ENCODE data around the gene ST3GAL2.
"Not testable (repeated sequence)": the region's sequence is repeated elsewhere in the genome, so short reads cannot be mapped to it uniquely, and the experiment has no call there.

The ST3GAL2 gene

GRCh38 chr16:70413572-70413971, 25.3 kb downstream of the ST3GAL2 start:
- not testable (repeated sequence) for DNase-seq

- no peak for DNase-seq
Measured at GRCh38 chr16:70412385-70412784, 26.5 kb downstream of the ST3GAL2 start.

- DNase-seq: no peak
Measured at GRCh38 chr16:70410734-70411133, 28.2 kb downstream of the ST3GAL2 start.

GRCh38 chr16:70407811-70408274, 31.1 kb downstream of the ST3GAL2 start:
- DNase-seq: no peak

- DNase-seq: not testable (repeated sequence)
Measured at GRCh38 chr16:70406104-70406503, 32.8 kb downstream of the ST3GAL2 start.

GRCh38 chr16:70402916-70403659, 35.8 kb downstream of the ST3GAL2 start:
- no peak for DNase-seq

- DNase-seq: no peak
Measured at GRCh38 chr16:70399951-70400350, 38.9 kb downstream of the ST3GAL2 start.

GRCh38 chr16:70399381-70399780, 39.5 kb downstream of the ST3GAL2 start:
- DNase-seq: no peak

- no peak for DNase-seq
Measured at GRCh38 chr16:70398177-70398743, 40.6 kb downstream of the ST3GAL2 start.

- DNase-seq: no peak
Measured at GRCh38 chr16:70396246-70396904, 42.5 kb downstream of the ST3GAL2 start.

- DNase-seq: peak; percentile 79
Measured at GRCh38 chr16:70395345-70395901, 43.5 kb downstream of the ST3GAL2 start.

GRCh38 chr16:70394853-70395252, 44.0 kb downstream of the ST3GAL2 start:
- DNase-seq: no peak

- no peak for DNase-seq
Measured at GRCh38 chr16:70393662-70394061, 45.2 kb downstream of the ST3GAL2 start.

- DNase-seq: no peak
Measured at GRCh38 chr16:70392606-70393005, 46.3 kb downstream of the ST3GAL2 start.

- no peak for DNase-seq
Measured at GRCh38 chr16:70391881-70392481, 46.9 kb downstream of the ST3GAL2 start.

GRCh38 chr16:70391446-70391845, 47.5 kb downstream of the ST3GAL2 start:
- DNase-seq: no peak

GRCh38 chr16:70390774-70391173, 48.1 kb downstream of the ST3GAL2 start:
- DNase-seq: no peak

GRCh38 chr16:70388006-70388680, 50.8 kb downstream of the ST3GAL2 start:
- DNase-seq: no peak

- not testable (repeated sequence) for DNase-seq
Measured at GRCh38 chr16:70386289-70386986, 52.5 kb downstream of the ST3GAL2 start.

- no peak for DNase-seq
Measured at GRCh38 chr16:70383421-70383960, 55.4 kb downstream of the ST3GAL2 start.

- DNase-seq: no peak
Measured at GRCh38 chr16:70381604-70382342, 57.1 kb downstream of the ST3GAL2 start.
